GM23338 (cell line): ENCODE results near the gene MYO5C. TPM values are rescaled to one million over a fixed set of nuclear protein-coding genes. Genes with fewer than 3 reads are reported as not detected.

Experiments
- ATAC-seq: fragments of 200-7000 bp; cut with Tn5 transposase; 3 replicates; pipeline ENCODE4 v1.9.1; 2020
- DNase-seq: peaks from one replicate; pipeline ENCODE4 v3.0.0-alpha.2; 2015; ENCODE audit warnings: low spot score
- H2AFZ ChIP-seq: fragments of 200-600 bp; sonication (generic); 2 replicates; pipeline ENCODE4 v1.8.0; 2016; ENCODE audit warnings: antibody characterized with exemption, mild to moderate bottlenecking, moderate library complexity
- H3F3A ChIP-seq: fragments of 200-600 bp; sonication (generic); replicated peaks from 2 replicates; pipeline ENCODE4 v1.8.0; 2017; ENCODE audit warnings: antibody characterized with exemption, mixed run types, low read depth
- H3K27ac ChIP-seq: fragments of 200-600 bp; sonication (generic); 2 replicates; pipeline ENCODE4 v1.6.1; 2016; ENCODE audit warnings: low read depth
- H3K27me3 ChIP-seq: fragments of 200-600 bp; sonication (generic); 2 replicates; pipeline ENCODE4 v1.8.0; 2016; ENCODE audit warnings: mild to moderate bottlenecking, mixed run types, moderate library complexity; ENCODE audit not compliant: insufficient read depth
- H3K36me3 ChIP-seq: fragments of 200-600 bp; sonication (generic); 2 replicates; pipeline ENCODE4 v1.8.0; 2016; ENCODE audit warnings: mild to moderate bottlenecking; ENCODE audit not compliant: insufficient read depth
- H3K4me1 ChIP-seq: fragments of 200-600 bp; sonication (generic); 2 replicates; pipeline ENCODE4 v1.8.0; 2016; ENCODE audit warnings: mild to moderate bottlenecking, moderate library complexity; ENCODE audit not compliant: insufficient read depth
- H3K4me2 ChIP-seq: fragments of 200-600 bp; sonication (generic); 2 replicates; pipeline ENCODE4 v1.7.1; 2017; ENCODE audit warnings: mixed run types
- H3K4me3 ChIP-seq: fragments of 200-600 bp; sonication (generic); 2 replicates; pipeline ENCODE4 v1.6.1; 2016; ENCODE audit warnings: mixed run types
- H3K79me2 ChIP-seq: fragments of 200-600 bp; sonication (generic); replicated peaks from 2 replicates; pipeline ENCODE4 v1.8.0; 2017; ENCODE audit warnings: mild to moderate bottlenecking; ENCODE audit not compliant: insufficient read depth
- H3K9me2 ChIP-seq: fragments of 200-600 bp; sonication (generic); 2 replicates; pipeline ENCODE4 v1.8.0; 2017; ENCODE audit not compliant: insufficient read depth
- H4K20me1 ChIP-seq: fragments of 200-600 bp; sonication (generic); replicated peaks from 2 replicates; pipeline ENCODE4 v1.8.0; 2017; ENCODE audit warnings: mild to moderate bottlenecking; ENCODE audit not compliant: insufficient read depth
- H3K27ac Mint-ChIP-seq: 2 replicates; pipeline ENCODE4 v1.8.0; 2020; ENCODE audit warnings: inconsistent platforms, mild to moderate bottlenecking, moderate library complexity, mixed read lengths
- H3K27me3 Mint-ChIP-seq: 3 replicates; pipeline ENCODE4 v1.8.0; 2022; ENCODE audit warnings: low read depth, mild to moderate bottlenecking, moderate library complexity, mixed read lengths, inconsistent platforms; ENCODE audit not compliant: insufficient read depth, poor library complexity
- H3K36me3 Mint-ChIP-seq: 3 replicates; pipeline ENCODE4 v1.8.0; 2021; ENCODE audit warnings: low read depth, mild to moderate bottlenecking, inconsistent platforms, moderate library complexity, mixed read lengths
- H3K4me1 Mint-ChIP-seq: 3 replicates; pipeline ENCODE4 v1.8.0; 2020; ENCODE audit warnings: mild to moderate bottlenecking, inconsistent platforms, mixed read lengths
- H3K4me3 Mint-ChIP-seq: 3 replicates; pipeline ENCODE4 v1.8.0; 2021; ENCODE audit warnings: moderate library complexity, mild to moderate bottlenecking, inconsistent platforms, mixed read lengths
- H3K9me3 Mint-ChIP-seq: 3 replicates; pipeline ENCODE4 v1.8.0; 2020; ENCODE audit warnings: moderate library complexity, mild to moderate bottlenecking, inconsistent platforms, mixed read lengths
- CREB1 ChIP-seq: fragments of 250-450 bp; sonication (Bioruptor Pico); IDR thresholded peaks from 2 replicates; pipeline ENCODE4 v1.5.0; 2020; ENCODE audit warnings: low read depth, mild to moderate bottlenecking, moderate library complexity
- EZH2 ChIP-seq: fragments of 200-600 bp; sonication (generic); IDR thresholded peaks from one replicate; pipeline ENCODE4 v1.8.0; 2017; ENCODE audit warnings: antibody characterized with exemption, mild to moderate bottlenecking, low read depth; ENCODE audit not compliant: unreplicated experiment
- NANOG ChIP-seq: IDR thresholded peaks from 2 replicates; pipeline ENCODE4 v1.6.1; 2016; ENCODE audit warnings: antibody characterized with exemption, borderline replicate concordance
- POLR2AphosphoS5 ChIP-seq: IDR thresholded peaks from 2 replicates; pipeline ENCODE4 v1.6.1; 2016; ENCODE audit warnings: antibody characterized with exemption, low read depth
- REST ChIP-seq: IDR thresholded peaks from one replicate; pipeline ENCODE4 v1.6.1; 2018; ENCODE audit warnings: antibody characterized with exemption; ENCODE audit not compliant: unreplicated experiment
- STAT1 ChIP-seq: IDR thresholded peaks from one replicate; pipeline ENCODE4 v1.6.1; 2016; ENCODE audit warnings: antibody characterized with exemption; ENCODE audit not compliant: unreplicated experiment
- ZNF462 ChIP-seq: fragments of 250-450 bp; sonication (Bioruptor Pico); IDR thresholded peaks from 2 replicates; pipeline ENCODE4 v1.5.0; 2020; ENCODE audit warnings: mild to moderate bottlenecking, moderate library complexity
- polyA plus RNA-seq: library from polyadenylated mRNA; unstranded; fragments of >200 nt; fragmentation: Nextera tagmentation; extraction: Ambion mirVana; gene quantifications from 2 replicates; pipeline ENCODE4 v1.2.1, GENCODE V29; 2016
- total RNA-seq: library from RNA; depleted of rRNA; stranded (reverse); fragments of >200 nt; shearing (Covaris generic); gene quantifications from 2 replicates; pipeline ENCODE4 v1.2.3, GENCODE V29; 2014

MYO5C gene
- total and polyA plus RNA-seq, 2 experiments from 2014 or later, result 7.9 to 28.8 TPM

- TF ChIP-seq NANOG, result no peak
- Mint-ChIP-seq H3K27ac (no peak overlapping the region), H3K4me3 (no peak overlapping the region), H3K27me3 (peaks cover 14% of the 10 kb centered on the region), H3K36me3 (no peaks in the 10 kb centered on the region), H3K4me1 (peaks cover 7% of the 10 kb centered on the region; the same call in 2 of the 3 replicates), H3K9me3 (no peaks in the 10 kb centered on the region)
- no peak for DNase-seq
- Histone ChIP-seq H3K27ac (no peak overlapping the region), H3K4me2 (no peak overlapping the region), H3K4me1 (no peaks in the 10 kb centered on the region; the same call in 1 of the 2 replicates), H3F3A (peaks cover 11% of the 10 kb centered on the region; the same call in 1 of the 2 replicates), H3K79me2 (no peaks in the 10 kb centered on the region), H2AFZ (no peak overlapping the region), H3K9me2 (no peaks in the 10 kb centered on the region), H3K36me3 (no peaks in the 10 kb centered on the region), H4K20me1 (no peaks in the 10 kb centered on the region; the same call in 1 of the 2 replicates), H3K4me3 (no peak overlapping the region), H3K27me3 (peaks cover 20% of the 10 kb centered on the region)
- no peak for ATAC-seq
These were observed 110.4 kb downstream of the MYO5C start for GRCh38 chr15:52185151-52185561.

- no peak overlapping the region for H2AFZ ChIP-seq
- no peaks in the 10 kb centered on the region; the same call in 1 of the 2 replicates for H3K4me1 ChIP-seq
- H3K9me3 Mint-ChIP-seq, result no peaks in the 10 kb centered on the region
- H3K27me3 ChIP-seq, result peaks cover 21% of the 10 kb centered on the region
- peaks cover 7% of the 10 kb centered on the region; the same call in 2 of the 3 replicates for H3K4me1 Mint-ChIP-seq
- H3K36me3 Mint-ChIP-seq, result no peaks in the 10 kb centered on the region
- no peak overlapping the region for H3K27ac Mint-ChIP-seq
- peaks cover 11% of the 10 kb centered on the region; the same call in 1 of the 2 replicates for H3F3A ChIP-seq
- H3K36me3 ChIP-seq, result no peaks in the 10 kb centered on the region
- TF ChIP-seq POLR2AphosphoS5, result no peak
- TF ChIP-seq REST, result no peak
- no peak for TF ChIP-seq NANOG
- TF ChIP-seq CREB1 (CRISPR knock-in tag), result no peak
- TF ChIP-seq ZNF462 (CRISPR knock-in tag), result no peak
- TF ChIP-seq EZH2, result no peak
- TF ChIP-seq STAT1, result no peak
- H3K27me3 Mint-ChIP-seq, result peaks cover 15% of the 10 kb centered on the region
- DNase-seq (no peak), ATAC-seq (no peak)
- H3K4me3 ChIP-seq, result no peak overlapping the region
- no peak overlapping the region for H3K27ac ChIP-seq
- H4K20me1 ChIP-seq, result no peaks in the 10 kb centered on the region; the same call in 1 of the 2 replicates
- H3K4me2 ChIP-seq, result no peak overlapping the region
- no peaks in the 10 kb centered on the region for H3K9me2 ChIP-seq
- H3K79me2 ChIP-seq, result no peaks in the 10 kb centered on the region
- no peak overlapping the region for H3K4me3 Mint-ChIP-seq
These were observed 110.9 kb downstream of the MYO5C start for GRCh38 chr15:52184721-52185120.
